CD4-positive, alpha-beta T cell treated with Interleukin-6 for 4 hours (primary cell): ENCODE data around the gene POMC.
"Not testable (repeated sequence)": the region's sequence is repeated elsewhere in the genome, so short reads cannot be mapped to it uniquely, and the experiment has no call there.

Experiments used
- DNase-seq: peaks from one replicate; pipeline ENCODE4 v3.0.0-alpha.2; 2020; ENCODE audit warnings: mixed read lengths

The POMC gene

GRCh38 chr2:25131567-25132298, 36.6 kb downstream of the POMC start:
- DNase-seq: peak; percentile 17

GRCh38 chr2:25131253-25131566, 37.2 kb downstream of the POMC start:
- no peak for DNase-seq

GRCh38 chr2:25129901-25130520, 38.4 kb downstream of the POMC start:
- DNase-seq: no peak

- DNase-seq: no peak
These were observed 40.7 kb downstream of the POMC start for GRCh38 chr2:25127646-25128045.

- DNase-seq: not testable (repeated sequence)
These were observed 41.3 kb downstream of the POMC start for GRCh38 chr2:25127071-25127470.

GRCh38 chr2:25125976-25126375, 42.4 kb downstream of the POMC start:
- DNase-seq: no peak

- DNase-seq: no peak
These were observed 43.2 kb downstream of the POMC start for GRCh38 chr2:25125189-25125588.

- no peak for DNase-seq
These were observed 44.7 kb downstream of the POMC start for GRCh38 chr2:25123682-25124081.

GRCh38 chr2:25122367-25122766, 46.0 kb downstream of the POMC start:
- DNase-seq: no peak

GRCh38 chr2:25119263-25119662, 49.1 kb downstream of the POMC start:
- no peak for DNase-seq

GRCh38 chr2:25116956-25117355, 51.4 kb downstream of the POMC start:
- no peak for DNase-seq

- DNase-seq: no peak
These were observed 52.5 kb downstream of the POMC start for GRCh38 chr2:25115902-25116301.

- no peak for DNase-seq
These were observed 53.0 kb downstream of the POMC start for GRCh38 chr2:25115249-25115883.

- DNase-seq: no peak
These were observed 56.3 kb downstream of the POMC start for GRCh38 chr2:25112113-25112512.
